Glutamatergic neuron (in vitro differentiated cells): ENCODE results near the gene BLVRB. TPM values are rescaled to one million over a fixed set of nuclear protein-coding genes. Genes with fewer than 3 reads are reported as not detected.
"Not testable (repeated sequence)": the region's sequence is repeated elsewhere in the genome, so short reads cannot be mapped to it uniquely, and the experiment has no call there.

Experiments
- DNase-seq: peaks from one replicate; pipeline ENCODE4 v3.0.0; 2022
- H3K27ac Mint-ChIP-seq: one replicate; pipeline ENCODE4 v1.8.0; 2020; ENCODE audit warnings: mild to moderate bottlenecking, mixed read lengths, inconsistent platforms; ENCODE audit not compliant: unreplicated experiment
- H3K27me3 Mint-ChIP-seq: one replicate; pipeline ENCODE4 v1.8.0; 2020; ENCODE audit warnings: mild to moderate bottlenecking, moderate library complexity, mixed read lengths, inconsistent platforms; ENCODE audit not compliant: unreplicated experiment
- H3K36me3 Mint-ChIP-seq: one replicate; pipeline ENCODE4 v1.8.0; 2020; ENCODE audit warnings: mild to moderate bottlenecking, mixed read lengths, inconsistent platforms; ENCODE audit not compliant: unreplicated experiment
- H3K4me1 Mint-ChIP-seq: one replicate; pipeline ENCODE4 v1.8.0; 2020; ENCODE audit warnings: mild to moderate bottlenecking, low read depth, mixed read lengths, inconsistent platforms; ENCODE audit not compliant: unreplicated experiment
- H3K4me3 Mint-ChIP-seq: one replicate; pipeline ENCODE4 v1.8.0; 2020; ENCODE audit warnings: mild to moderate bottlenecking, mixed read lengths, inconsistent platforms; ENCODE audit not compliant: unreplicated experiment
- H3K9me3 Mint-ChIP-seq: one replicate; pipeline ENCODE4 v1.8.0; 2020; ENCODE audit warnings: mild to moderate bottlenecking, moderate library complexity, mixed read lengths, inconsistent platforms; ENCODE audit not compliant: unreplicated experiment
- total RNA-seq: library from RNA; stranded (reverse); fragmentation: NEBNext Ultra II Directional; extraction: Animal tissue kit (Norgen Biotek cat#: 25700); gene quantifications from one replicate; pipeline ENCODE4 v1.2.1, GENCODE V29; 2021; ENCODE audit not compliant: unreplicated experiment
- TF ChIP-seq, protein P1 (sequence below): fragments of 200-600 bp; sonication (generic); IDR thresholded peaks from one replicate; pipeline ENCODE4 v1.5.0; 2021; ENCODE audit not compliant: partially characterized antibody, unreplicated experiment

BLVRB gene
- total RNA-seq, 1 donor from 2014 or later: 7.2 TPM

DNA sequence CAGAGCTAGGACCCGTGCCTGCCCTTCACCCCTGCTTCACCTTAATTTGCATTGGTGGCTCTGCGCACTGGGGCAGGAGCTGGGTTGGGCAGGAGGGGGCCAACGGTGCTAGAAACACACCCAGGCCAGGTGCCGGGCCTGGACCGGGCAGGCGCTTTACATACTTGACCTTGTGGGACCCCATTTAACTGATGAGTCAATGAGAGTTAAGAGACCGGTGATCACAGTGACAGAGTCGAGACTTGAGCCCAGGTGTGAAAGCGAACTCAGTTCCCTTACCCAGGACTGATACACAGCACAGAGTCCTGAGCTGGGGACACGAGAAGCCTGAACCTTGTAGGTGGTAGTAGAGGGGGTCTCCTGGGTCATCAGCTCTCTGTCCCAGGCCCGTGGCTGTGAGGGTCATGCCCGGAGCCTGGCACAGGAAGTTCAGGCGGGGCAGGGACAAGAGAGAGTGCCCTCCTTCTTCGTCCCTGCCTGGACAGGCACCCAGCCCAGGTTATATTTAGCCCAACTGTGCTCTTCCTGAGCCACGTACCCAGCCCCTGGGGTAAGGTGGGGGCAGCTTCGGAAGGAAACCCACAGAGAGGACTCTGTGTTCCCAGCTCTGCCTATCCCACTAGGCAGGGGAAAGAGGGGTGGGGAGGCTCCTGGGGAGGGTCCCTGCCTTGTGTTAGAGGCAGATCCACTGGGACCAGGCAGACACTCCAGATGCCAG is 54.3 kb downstream of the BLVRB start:
- Mint-ChIP-seq H3K4me3 (no peak overlapping the region), H3K27me3 (no peaks in the 10 kb centered on the region), H3K27ac (no peak overlapping the region), H3K4me1 (peaks cover 5% of the 10 kb centered on the region), H3K36me3 (no peaks in the 10 kb centered on the region), H3K9me3 (peaks cover 1% of the 10 kb centered on the region)
- no peak for DNase-seq
- TF ChIP-seq, protein P1, sequence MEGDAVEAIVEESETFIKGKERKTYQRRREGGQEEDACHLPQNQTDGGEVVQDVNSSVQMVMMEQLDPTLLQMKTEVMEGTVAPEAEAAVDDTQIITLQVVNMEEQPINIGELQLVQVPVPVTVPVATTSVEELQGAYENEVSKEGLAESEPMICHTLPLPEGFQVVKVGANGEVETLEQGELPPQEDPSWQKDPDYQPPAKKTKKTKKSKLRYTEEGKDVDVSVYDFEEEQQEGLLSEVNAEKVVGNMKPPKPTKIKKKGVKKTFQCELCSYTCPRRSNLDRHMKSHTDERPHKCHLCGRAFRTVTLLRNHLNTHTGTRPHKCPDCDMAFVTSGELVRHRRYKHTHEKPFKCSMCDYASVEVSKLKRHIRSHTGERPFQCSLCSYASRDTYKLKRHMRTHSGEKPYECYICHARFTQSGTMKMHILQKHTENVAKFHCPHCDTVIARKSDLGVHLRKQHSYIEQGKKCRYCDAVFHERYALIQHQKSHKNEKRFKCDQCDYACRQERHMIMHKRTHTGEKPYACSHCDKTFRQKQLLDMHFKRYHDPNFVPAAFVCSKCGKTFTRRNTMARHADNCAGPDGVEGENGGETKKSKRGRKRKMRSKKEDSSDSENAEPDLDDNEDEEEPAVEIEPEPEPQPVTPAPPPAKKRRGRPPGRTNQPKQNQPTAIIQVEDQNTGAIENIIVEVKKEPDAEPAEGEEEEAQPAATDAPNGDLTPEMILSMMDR: no peak

DNA sequence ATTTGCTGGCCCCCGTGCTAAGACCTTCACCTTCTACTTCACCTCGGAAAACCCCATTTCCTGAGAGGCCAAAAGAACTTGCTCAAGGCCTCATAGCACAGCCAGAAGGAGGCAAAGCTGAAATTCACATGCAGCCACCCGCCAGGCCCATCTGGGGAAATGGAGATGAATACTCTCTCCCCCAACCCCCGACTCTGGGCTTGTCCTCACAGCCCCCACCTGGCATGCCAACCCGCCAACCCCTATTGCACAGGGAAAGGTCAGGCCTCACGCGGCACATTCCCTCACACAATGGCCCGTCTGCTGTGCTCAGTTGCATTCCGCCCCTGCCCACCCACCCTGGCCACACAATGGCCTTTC is 55.5 kb downstream of the BLVRB start:
- DNase-seq: no peak
- TF ChIP-seq, protein P1: no peak
- Mint-ChIP-seq H3K4me3 (no peak overlapping the region), H3K27ac (no peak overlapping the region), H3K9me3 (peaks cover 2% of the 10 kb centered on the region), H3K4me1 (peaks cover 5% of the 10 kb centered on the region), H3K36me3 (no peaks in the 10 kb centered on the region), H3K27me3 (peaks cover 1% of the 10 kb centered on the region)

DNA sequence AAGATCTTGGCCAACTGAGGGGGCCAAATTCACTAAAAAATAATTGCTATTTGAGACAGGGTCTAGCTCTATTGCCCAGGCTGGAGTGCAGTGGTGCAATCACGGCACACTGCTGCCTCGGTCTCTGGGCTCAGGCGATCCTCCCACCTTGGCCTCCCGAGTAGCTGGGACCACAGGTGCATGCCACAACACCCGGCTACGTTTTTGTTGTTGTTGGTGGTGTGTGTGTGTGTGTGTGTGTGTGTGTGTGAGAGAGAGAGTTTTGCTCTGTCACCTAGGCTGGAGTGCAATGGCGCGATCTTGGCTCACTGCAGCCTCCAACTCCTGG is 57.0 kb downstream of the BLVRB start:
- H3K36me3 Mint-ChIP-seq, DNase-seq, H3K4me3 Mint-ChIP-seq, H3K27ac Mint-ChIP-seq, H3K27me3 Mint-ChIP-seq, H3K9me3 Mint-ChIP-seq, H3K4me1 Mint-ChIP-seq: not testable (repeated sequence)

DNA sequence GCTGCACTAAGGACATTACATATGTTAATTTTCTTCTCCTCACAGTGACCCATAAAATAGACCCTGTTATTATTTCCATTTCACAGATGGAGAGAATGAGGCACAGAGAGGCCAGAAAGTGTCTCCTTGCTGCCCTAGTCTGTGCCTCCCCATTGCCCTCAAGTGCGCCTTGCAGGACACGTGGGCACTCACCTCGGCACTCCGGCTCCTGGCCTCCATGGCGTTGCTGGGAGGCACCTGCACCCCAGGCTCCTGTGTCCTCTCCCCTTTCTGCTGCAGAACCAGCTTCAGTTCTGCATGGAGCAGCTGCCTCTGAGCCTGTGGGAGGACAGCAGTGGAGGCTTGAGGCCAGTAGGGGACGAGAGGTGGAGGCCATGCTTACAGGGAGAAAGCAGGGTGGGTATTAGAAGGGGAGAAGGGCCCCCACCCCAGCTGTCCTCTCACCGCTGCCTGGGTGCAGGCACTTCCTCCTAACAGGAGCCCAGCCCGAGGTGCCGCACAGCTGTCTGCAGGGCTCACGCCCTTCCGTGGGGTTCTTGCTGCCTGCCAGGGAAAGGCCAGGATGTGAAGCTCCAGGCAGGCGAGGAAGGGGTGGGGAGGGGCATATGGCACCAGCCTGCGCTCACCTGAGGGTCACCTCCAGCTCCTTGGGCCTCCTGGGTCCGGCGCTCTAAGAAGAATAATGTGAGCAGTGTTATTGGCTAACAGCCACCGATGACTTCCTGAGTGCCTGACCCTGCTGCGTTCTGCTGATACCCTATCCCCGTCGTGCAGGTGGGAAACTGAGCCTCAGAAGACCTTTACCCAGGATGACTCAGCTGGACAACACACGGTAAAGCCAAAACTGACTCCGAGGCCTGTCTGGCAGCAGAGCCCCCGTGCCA is 57.6 kb downstream of the BLVRB start:
- Mint-ChIP-seq H3K9me3 (peaks cover 2% of the 10 kb centered on the region), H3K4me3 (no peak overlapping the region), H3K36me3 (no peaks in the 10 kb centered on the region), H3K27me3 (peaks cover 1% of the 10 kb centered on the region), H3K4me1 (peaks cover 6% of the 10 kb centered on the region), H3K27ac (no peak overlapping the region)
- TF ChIP-seq, protein P1: no peak
- DNase-seq: no peak

DNA sequence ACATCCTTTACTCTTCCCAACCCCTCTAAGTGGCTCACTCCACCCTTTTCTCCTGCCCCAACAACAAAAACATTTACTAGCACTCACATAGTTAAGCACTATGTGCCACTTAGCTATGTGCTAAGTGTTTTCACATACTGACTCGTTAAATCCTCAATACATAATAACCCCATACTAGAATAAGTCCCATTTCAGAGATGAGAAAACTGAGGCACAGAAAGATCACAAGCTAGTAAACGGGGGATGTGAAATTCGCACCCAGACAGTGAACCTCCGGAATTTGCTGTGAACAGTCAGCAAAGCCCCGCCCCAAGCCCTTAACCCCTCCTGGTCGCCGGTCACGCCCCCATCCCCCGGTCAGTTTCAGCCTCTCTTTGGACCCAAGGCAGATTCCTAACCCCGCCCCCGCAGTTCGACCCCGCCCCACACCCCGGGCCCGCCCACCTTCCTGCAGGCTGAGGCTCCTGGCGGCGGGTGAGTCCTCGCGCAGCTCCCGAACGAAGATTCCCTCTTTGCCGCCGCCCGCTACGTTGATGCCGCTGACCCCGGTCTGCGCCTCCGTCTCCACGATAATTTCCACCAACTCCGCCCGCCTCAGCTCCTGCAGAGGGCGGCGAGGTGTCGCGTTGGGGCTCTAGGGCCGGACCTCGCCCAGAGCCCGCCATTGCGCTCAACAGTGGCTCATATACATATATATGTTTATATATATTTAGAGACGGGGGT is 62.1 kb downstream of the BLVRB start:
- TF ChIP-seq, protein P1: no peak
- Mint-ChIP-seq H3K4me1 (peaks cover 10% of the 10 kb centered on the region), H3K4me3 (peak overlapping the region; percentile 87), H3K27me3 (peaks cover 13% of the 10 kb centered on the region), H3K27ac (no peak overlapping the region), H3K36me3 (peaks cover 8% of the 10 kb centered on the region), H3K9me3 (peaks cover 10% of the 10 kb centered on the region)
- peak; percentile 96 for DNase-seq
